Fibroblast of skin of abdomen (primary cell): ENCODE results near the gene DLK2. TPM values are rescaled to one million over a fixed set of nuclear protein-coding genes. Genes with fewer than 3 reads are reported as not detected.
"Not testable (repeated sequence)": the region's sequence is repeated elsewhere in the genome, so short reads cannot be mapped to it uniquely, and the experiment has no call there.

Source experiments
- DNase-seq: peaks from one replicate; pipeline ENCODE4 v3.0.0-alpha.2; 2013
- polyA plus RNA-seq, 2 experiments: library from polyadenylated mRNA; unstranded; fragments of 120-200 nt; gene quantifications; one replicate each; pipeline ENCODE4 v1.2.1, GENCODE V29; 2013; ENCODE audit not compliant: insufficient read length in 2 of 2

The DLK2 gene, protein sequence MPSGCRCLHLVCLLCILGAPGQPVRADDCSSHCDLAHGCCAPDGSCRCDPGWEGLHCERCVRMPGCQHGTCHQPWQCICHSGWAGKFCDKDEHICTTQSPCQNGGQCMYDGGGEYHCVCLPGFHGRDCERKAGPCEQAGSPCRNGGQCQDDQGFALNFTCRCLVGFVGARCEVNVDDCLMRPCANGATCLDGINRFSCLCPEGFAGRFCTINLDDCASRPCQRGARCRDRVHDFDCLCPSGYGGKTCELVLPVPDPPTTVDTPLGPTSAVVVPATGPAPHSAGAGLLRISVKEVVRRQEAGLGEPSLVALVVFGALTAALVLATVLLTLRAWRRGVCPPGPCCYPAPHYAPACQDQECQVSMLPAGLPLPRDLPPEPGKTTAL
- 0.57 TPM for polyA plus RNA-seq (2013, experiment 1 of 2; ENCODE audit: insufficient read length)
- 0.76 TPM for polyA plus RNA-seq (2013, experiment 2 of 2; ENCODE audit: insufficient read length)

DNA sequence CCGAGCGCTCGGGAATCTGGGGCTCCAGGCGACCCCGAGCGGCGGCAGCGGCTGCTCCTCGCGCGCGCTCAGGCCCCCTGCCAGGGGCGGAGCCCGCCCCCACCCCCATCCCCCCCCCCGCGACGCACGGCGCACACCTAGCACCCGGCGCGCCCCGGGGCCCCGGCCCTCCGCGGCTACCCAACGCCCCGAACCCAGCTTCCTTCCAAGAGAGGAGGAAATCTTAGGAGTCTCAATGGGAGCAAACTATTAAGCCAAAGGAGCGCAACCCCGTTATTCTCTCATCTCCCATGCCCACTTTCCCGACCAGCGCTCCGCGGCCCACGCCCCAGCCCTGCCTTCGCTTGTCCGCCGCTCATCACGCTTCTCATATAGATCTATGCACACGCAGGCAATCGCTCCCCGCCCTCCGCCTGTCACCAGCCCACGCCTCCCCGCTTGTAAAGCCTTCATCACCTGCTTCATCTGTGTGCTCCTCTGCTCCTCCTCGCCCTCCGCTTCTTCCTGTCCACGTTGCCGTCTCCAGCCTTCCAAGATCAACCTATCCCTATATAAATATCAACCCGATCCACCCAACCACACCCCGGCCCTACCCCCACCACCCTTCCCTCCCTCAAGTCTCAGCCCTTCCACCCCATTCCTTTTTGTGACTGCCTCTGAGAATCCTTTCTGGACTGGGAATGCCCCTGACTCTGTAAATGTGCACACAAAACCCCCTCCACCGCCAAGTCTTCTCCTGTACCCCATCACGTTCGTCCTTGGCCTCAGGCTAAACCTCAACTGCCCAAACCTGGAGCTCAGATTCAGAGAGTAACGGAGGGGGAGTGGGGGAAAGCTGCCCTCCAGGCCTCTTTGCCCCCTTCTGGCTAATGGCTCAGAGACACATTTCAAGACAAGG lies at the start of gene DLK2:
TSS of gene DLK2 (minus strand) at position 18 of the 898 bp plus-strand sequence. CDS start 723 bp downstream, outside the sequence.
- no peak for DNase-seq

DNA sequence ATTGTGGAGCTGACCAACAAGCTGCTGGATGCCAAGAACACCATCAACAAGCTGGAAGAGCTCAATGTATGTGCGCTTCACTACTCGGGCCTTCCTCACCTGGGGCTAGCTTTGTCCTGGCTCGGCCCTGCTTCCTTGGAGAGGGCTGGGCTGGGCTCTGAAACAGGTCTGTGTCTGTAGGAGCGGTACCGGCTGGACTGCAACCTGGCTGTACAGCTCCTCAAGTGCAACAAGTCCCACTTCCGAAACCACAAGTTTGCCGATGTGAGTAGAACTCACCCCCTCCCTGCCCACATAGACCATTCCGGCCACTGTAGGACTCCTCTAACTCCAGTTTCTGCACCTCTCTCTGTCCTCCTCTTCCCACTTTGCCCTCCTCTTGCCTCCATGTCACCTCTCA lies 48.1 kb upstream of the DLK2 start:
- no peak for DNase-seq

DNA sequence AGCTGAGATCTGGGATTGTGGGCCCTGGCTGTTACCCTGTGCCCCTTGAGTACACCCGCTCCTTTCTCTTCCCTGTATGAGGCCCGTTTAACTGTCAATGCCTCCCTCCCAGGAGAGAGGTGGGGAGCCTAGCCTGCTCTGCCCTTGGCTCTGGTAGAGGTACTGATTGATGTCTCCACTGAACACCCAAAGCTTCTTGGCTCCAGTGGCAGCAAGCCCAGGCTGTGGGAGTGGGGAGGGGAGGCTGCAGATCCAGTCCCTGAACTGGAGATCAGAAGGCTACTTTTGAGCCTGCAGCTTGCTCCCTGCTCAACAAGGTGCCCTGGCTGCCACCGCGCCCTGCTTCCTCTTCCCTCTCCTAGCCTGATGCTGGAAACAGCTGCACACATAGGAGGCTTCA lies 47.3 kb upstream of the DLK2 start:
- DNase-seq, result no peak

GRCh38 chr6:43500921-43501320 lies 45.6 kb upstream of the DLK2 start:
- DNase-seq, result no peak

DNA sequence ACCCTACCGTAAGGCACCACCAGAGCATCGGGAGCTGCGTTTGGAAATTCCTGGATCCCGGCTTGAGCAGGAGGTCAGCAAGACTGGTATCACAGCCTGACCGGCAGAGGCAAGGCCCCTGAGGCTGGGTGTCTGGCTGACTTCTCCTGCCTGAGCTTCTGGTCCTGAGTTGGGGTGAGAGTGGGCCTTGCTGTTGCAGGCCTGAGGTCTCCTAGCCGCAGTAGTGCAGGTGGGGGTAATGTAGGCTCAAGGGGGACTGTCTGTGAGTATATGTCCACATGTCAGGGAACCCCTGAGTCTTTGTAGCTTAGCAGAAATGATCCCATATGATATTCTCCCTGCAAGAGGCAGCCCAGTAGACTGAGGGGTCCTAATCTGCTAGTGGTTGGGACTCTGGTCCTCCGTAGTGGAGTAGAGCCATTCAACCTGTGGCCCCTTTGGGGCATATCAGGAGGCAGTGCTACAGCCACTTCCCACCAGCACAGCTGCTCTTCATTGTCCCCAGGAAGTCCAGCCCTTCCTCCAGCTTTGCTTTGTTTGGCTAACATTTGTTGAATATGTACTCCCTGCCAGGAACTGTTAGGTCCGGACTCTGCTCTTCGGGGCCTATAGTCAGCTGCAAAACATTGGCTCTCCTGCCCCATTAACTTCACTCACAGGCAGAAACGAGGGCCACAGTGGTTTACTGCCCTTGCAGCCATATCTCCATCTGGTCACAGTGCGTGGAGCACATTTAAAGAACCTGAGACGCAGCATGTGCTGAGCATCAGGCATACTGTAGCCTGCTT lies 43.9 kb upstream of the DLK2 start:
- no peak for DNase-seq

DNA sequence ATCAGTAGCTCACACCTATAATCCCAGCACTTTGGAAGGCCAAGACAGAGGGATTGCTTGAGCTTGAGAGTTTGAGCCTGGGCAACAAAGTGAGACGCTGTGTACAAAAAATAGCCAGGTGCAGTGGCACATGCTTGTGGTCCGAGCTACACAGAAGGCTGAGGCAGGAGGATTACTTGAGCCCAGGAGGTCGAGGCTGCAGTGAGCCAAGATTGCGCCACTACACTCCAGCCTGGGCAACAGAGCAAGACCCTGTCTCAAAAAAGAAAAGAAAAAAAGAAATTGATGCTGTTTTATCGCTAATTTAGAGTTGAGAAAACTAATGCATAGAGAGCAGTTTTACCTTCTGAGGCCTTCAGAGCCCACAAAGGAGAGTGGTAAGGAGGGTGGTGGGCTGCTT lies 42.9 kb upstream of the DLK2 start:
- not testable (repeated sequence) for DNase-seq

GRCh38 chr6:43497689-43498088 lies 42.3 kb upstream of the DLK2 start:
- no peak for DNase-seq

DNA sequence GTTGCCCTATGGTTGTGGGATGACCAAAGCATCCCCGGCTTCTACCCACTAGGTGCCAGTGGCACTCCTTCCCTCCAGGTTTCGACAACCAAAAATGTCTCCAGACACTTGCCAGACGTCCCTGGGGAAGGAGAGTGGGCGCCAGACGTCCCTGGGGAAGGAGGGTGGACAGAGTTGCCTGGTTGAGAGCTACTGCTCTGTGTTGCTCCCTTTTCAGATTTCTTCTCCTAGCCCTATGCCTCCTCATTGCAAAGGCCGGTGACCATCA lies 41.7 kb upstream of the DLK2 start:
- no peak for DNase-seq

DNA sequence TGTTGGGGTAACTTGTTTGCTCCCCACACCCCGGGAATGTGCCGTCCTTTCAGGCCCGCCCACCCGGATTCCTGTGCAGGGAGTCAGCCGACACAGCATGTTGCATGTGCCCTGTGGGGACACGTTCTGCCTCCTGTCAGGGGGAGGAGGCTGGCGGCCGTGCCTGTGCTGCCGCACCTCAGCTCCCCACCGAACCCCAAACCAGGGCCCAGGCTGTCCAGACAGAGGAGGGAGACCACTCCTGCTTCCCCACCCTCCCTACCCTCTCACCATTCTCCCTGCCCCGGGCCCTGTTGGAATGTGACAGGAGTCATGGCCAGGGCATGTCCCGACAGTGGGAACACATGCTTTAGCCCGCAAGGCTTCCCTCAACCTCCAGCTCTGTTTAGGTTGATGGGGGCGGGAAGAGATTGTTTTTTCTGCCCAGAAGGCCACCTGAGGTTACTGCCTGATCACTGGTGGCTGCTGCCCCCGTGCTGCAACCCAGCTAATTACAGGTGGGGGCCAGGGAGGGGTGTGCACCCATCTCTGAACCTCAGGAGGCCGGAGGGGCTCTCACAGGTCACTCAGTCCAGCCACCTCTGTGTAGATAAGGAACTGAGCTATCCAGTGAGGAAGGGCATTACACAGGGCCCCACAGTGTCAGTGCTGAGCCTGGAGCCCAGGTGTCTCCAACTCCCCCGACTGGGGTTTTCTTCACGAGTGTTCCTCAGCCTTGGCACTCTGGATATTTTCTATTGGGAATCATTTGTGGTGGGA lies 41.2 kb upstream of the DLK2 start:
- DNase-seq, result peak; percentile 52

GRCh38 chr6:43495409-43495941 lies 40.1 kb upstream of the DLK2 start:
- DNase-seq, result no peak

- DNase-seq, result no peak
Measured at GRCh38 chr6:43494766-43495165, 39.4 kb upstream of the DLK2 start.

DNA sequence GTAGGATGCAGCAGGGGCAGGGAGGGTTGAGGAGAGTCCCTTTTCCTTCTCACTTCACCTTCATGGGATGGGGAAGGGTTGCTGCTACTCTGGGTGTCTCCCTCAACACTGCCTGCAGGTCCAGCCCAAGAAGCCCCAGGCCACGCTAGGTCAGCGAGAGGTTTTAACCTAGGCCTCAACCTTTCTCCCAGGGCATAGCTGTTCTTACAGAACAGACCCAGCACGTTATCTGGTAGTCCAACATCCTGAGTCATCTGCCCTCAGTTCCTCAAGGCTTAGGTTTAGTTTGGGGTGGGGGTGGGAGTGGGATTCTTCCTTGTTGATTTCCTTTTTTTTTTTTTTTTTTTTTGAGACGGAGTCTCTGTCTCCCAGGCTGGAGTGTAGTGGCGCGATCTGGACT lies 39.0 kb upstream of the DLK2 start:
- DNase-seq, result no peak

- no peak for DNase-seq
Measured at GRCh38 chr6:43493833-43494232, 38.5 kb upstream of the DLK2 start.

DNA sequence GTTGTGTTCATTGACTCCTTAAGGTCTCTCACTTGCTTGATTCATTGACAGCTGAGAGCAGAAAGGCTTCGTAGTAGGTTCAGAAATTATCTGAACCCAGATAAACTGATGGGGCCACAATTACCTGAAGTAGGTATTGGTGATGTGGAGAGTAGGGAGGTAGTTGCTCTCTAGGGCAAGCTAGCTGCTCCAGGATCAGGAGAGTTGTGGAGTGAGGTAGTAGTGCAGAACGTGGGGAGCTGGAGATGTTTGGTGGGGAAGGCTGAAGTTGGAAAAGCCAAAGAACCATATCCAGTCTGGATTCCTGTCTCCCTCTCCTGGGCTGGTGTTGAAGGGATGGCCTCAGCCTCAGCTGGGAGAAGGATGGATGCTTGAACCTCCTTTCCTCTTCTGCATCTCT lies 37.9 kb upstream of the DLK2 start:
- DNase-seq, result no peak

GRCh38 chr6:43492673-43493072 lies 37.3 kb upstream of the DLK2 start:
- peak; percentile 12 for DNase-seq

GRCh38 chr6:43491750-43492661 lies 36.7 kb upstream of the DLK2 start:
- peak; percentile 74 for DNase-seq

GRCh38 chr6:43490523-43490939 lies 35.2 kb upstream of the DLK2 start:
- no peak for DNase-seq

DNA sequence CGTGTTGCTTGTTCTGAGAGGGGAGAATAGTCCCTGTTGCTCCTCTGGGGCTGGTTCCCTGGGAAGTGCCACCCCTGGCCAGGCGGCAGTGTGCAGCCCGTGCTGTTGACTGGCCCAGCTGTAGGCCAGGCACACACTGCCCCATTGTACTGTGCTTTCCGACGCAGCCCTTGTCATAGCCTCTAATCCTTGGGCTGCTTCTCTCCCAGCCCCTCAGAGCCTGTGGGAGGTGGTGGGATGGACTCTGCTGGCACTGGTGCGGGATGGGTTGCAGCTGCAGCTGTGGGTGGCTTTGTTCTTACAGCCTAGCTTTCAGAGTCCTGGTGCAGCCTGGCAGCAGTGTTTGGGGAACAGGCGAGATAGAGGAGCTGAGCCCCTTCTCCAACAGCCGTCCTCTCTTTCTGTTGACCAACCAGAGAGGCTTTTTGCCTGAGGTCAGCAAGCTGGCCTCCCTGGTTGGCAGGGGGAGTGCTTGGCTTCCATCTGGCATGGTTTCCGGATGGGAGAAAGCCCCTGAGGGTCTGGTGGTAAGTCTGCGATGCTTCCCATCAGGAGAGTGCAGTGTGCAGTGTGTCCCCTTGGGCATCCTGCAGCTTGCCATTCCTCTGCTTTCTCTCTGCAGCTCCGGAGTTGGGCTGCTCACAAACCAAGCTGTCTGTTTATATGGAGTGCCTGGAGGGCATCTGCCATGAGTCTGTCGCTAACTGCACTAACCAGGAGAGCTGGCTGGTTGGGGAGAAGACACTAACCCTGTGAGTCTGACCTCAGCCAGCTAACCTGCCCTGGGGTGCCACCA lies 34.1 kb upstream of the DLK2 start:
- no peak for DNase-seq

- peak; percentile 28 for DNase-seq
Measured at GRCh38 chr6:43488667-43489276, 33.4 kb upstream of the DLK2 start.
